ENCODE results near the gene MALAT1.

Gene MALAT1

GRCh38 chr11:65538915-65539743 is 40.3 kb downstream of the MALAT1 start:
- no peak for DNase-seq (ENCODE audit: low read depth, low spot score)

GRCh38 chr11:65539744-65540289 is 41.0 kb downstream of the MALAT1 start:
- no peak for DNase-seq (ENCODE audit: low read depth, low spot score)

GRCh38 chr11:65540290-65541092 is 41.6 kb downstream of the MALAT1 start:
- DNase-seq (ENCODE audit: low read depth, low spot score): peak; percentile 70

DNA sequence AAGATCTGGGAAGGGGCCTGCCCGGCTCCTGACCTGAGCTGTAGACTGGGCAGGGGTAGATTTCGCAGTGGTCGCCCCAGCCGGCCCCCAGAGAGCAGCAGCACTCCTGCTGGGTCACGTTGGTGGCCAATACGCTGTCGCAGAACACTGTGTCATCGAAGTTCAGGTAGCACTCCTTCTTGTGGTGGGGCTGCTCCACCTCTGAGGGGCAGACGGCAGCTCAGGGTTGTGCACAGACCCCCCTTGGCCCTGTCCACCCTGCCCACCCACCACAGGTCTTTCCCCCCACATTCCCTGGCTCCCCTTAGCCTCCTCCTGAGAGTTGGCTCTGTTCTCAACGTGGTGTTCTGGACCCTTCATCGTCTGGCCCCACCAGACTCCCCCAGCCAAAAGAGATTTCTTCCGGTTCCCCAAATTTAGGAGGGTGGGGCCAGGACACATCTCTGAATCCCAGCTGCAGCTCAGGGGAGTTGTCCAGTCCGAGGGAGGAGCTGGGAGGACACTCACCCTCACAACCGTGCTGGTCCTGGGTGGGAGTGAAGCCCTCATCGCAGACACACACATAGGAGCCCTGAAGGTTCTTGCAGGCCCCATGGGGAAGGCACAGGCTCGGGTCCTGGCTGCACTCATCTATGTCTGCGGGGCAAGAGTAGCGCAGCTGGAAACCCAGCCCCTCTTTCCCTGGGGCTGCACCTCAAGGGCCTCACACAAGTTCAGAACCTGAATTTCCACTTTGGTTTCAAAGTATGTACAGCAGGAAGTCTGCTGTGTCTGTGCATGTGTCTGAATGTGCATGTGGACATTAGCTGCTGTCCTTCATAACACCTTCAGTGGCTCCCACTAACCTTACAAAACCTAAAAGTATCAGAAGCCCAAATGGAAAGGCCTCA is 42.5 kb downstream of the MALAT1 start:
- no peak for DNase-seq (ENCODE audit: low read depth, low spot score)

GRCh38 chr11:65542738-65543390 is 44.0 kb downstream of the MALAT1 start:
- DNase-seq (ENCODE audit: low read depth, low spot score): no peak

DNA sequence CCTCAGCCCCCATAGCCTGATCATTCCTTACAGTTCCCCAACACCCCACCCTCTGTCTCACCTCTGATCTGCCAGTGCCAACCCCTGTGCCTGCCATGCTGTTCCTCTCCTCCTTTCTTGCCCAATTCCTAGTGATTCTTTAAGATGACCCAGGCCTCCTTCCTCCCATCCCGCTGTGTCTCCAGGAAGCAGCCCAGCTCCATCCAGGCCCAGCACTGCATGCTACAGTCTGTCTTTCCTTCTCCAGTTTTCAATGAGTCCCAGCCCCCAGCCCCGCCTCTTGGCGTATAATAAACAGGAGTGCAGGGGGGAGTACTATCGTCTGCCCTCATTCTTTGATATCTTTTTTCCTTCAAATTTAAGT is 47.0 kb downstream of the MALAT1 start:
- no peak for DNase-seq (ENCODE audit: low read depth, low spot score)

DNA sequence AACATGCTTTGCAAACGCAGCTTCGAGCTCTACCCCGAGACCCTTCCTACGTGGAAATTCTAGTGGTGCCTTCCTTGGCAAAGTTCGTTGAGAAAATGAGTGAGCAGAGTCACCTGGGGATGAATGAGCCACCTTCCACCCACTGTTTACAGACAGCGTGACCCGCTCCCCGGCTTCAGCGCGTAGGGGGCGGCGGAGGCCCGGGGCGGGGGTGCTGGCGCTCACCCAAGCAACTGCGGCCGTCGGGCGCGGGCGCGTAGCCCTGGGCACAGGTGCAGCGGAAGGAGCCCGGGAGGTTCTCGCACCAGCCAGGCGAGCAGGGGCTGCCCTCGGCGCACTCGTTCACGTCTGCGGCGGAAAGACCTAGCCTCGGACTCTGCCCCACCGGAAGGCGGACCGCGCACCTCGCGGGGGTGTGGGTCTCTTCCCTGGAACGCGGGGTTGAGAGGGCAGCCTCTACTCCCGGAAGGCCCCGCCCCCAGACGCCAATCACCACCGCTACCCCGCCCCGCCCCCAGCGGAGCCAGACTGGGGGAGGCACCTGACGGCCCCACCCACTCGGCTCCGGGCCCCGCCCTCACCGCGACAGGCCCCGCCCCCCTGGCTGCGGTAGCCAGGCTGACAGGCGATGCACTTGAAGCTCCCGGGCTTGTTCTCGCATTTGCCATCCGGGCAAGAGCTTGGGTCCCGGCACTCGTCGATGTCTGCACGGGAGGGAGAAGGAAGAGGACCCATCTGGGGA is 47.5 kb downstream of the MALAT1 start:
- no peak for DNase-seq (ENCODE audit: low read depth, low spot score)

GRCh38 chr11:65547446-65548125 is 48.7 kb downstream of the MALAT1 start:
- no peak for DNase-seq (ENCODE audit: low read depth, low spot score)

DNA sequence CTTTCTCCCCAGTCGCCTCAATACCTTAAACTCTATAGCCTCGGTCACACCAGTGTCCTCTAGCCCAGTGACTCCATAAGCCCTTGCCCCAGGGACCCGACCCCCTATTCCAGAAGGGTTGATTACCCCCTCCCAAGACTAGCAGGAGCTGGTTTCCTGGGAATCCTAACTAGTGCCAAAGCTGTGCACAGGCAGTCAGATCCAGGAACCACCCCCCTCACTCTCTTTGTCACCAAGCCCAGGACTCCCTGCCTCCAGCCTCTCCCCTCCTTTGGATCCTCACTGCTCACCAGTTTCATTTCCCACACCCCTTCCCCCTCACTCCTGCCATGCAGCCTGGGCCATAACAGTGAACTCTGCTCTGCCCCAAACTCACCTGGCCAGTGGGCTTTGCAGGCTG is 49.5 kb downstream of the MALAT1 start:
- no peak for DNase-seq (ENCODE audit: low read depth, low spot score)

GRCh38 chr11:65549096-65549495 is 50.3 kb downstream of the MALAT1 start:
- no peak for DNase-seq (ENCODE audit: low read depth, low spot score)

DNA sequence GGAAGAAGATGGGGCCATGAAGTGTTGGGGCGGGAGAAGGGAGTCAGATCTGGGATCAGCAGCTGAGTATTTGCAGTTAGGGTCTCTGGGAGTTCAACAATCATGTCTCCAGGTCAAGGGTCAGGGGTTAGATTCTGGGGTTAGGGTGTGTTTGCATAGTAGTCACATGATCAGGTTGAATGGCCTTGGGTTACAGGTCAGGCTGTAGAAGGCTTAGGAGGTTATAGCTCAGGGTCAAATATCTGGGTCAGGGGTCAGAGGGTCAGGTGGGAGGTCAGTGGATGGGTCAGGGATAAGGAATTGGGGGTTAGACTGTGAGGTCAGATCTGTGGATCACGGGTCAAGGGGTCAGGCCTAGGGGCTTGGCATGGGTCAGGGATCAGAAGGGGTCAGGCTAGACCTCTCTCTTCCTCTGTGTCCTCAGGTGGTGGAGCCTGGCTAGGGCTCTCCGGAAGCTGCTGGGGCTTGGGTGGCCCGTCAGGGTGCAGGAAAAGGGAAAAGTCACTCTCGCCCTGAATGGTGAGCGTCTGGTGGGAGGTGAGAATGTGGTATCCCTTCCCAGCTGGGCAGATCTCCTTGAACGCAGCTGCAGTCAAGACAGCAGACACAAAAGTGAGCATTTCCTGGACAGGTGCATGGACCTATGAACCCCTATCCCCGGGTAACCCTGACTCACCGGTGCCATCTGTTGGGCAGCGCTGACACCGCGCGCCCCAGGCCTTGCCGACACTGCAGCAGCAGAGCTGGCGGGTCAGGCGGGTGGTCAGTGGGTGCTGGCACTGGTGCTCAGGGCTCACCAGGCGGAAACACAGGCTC is 52.9 kb downstream of the MALAT1 start:
- DNase-seq (ENCODE audit: low read depth, low spot score): no peak

DNA sequence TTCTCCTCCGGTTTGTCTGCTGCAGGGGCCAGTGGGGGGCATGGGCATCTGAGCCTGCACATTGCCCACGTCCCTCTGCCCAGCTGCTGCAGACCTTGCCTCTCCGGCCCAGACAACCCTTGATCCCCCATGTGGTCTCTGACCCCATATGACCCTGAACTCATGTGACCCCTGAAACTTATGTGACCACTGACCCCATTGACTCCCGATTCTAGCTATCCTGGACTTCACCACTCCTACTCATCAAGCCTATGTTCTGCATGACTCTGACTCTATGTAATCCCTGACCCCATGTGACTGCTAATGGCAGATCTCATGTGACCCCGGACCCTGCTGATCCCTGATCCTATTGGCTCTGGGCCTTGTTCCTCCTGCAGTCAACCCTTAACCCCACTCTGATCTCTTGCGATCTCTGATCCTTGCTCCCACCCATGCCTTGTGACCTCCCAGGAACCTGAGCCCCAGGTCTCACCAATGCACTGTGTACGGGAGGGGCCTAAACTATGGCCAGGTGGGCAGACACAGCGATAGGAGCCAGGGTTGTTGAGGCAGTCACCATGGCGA is 53.6 kb downstream of the MALAT1 start:
- no peak for DNase-seq (ENCODE audit: low read depth, low spot score)

- no peak for DNase-seq (ENCODE audit: low read depth, low spot score)
Observed at GRCh38 chr11:65553301-65554001, 54.6 kb downstream of the MALAT1 start.

DNA sequence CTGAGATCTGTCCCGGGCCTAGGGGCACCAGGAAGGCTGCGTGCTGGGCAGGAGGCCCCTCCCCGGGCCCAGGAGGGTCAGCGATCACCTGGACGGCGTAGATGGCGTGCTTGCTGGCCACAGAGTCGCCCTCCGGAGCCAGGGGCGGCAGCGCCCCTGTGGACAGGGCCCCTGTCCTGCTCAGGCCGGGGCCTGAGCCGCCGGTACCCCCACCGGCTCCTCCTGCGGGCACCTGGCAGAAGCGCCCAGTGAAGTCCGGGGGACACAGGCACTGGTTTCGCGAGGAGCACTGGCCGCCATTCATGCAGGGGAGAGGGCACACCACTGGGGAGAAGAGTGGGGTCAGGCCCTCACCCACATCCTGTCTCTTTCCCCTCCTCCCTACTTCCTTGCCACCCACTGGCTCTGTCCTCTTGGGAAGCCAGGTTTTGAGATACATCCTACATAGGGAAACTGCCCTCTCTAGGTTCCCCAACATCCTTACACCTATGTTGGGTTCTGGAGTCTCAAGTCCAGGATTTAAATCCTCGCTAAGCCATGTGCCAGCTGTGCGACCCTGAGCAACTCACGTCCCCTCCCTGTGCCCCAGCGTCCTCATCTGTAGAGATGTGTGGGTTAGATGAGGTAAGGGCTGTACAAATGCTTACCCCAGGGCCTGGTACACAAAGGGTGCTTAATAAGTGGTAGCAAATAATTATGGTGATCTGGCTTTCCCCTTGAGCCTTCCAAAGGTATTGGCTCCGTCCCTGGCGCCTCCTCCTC is 55.4 kb downstream of the MALAT1 start:
- DNase-seq (ENCODE audit: low read depth, low spot score): no peak

DNA sequence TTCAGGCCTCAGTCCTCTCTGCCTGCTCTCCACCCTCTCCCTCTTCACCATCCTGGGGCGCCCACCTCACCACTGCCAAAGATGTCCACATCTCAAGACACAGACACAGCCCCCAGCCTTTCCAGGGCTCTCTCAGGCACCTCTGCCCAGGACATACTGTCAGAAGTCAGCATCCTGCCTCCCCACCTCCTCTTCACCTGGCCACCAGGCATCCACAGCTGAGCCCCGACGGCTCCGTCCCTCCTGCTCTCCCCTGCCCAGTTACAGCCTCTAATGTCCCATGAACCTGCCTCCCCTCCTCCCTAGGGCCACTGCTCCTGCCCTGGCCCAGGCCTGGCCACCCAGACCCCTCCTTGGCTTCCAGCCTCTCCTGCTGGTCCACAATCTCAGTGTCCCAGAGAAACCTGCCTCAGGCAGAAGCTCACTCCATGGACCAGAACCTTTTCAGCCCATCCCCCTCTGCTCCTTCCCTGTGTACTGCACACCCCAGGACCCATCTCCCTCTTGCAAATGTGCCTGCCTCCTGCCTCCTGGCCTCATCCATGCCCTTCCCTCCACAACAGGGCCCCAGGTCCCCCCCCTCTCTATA is 56.1 kb downstream of the MALAT1 start:
- no peak for DNase-seq (ENCODE audit: low read depth, low spot score)

- no peak for DNase-seq (ENCODE audit: low read depth, low spot score)
Observed at GRCh38 chr11:65555693-65556231, 56.9 kb downstream of the MALAT1 start.

Measured in smooth muscle cell of the brain vasculature (primary cell).